NCI-H774 (cell line): Measurements from ENCODE around the gene AP1G2.
A peak's percentile ranks its signal among the peaks of the same experiment; 100 is the strongest.

Source experiments
- DNase-seq: peaks from one replicate; lab custom pipeline; 2025; lab: John Stamatoyannopoulos, UW

The AP1G2 gene

DNA sequence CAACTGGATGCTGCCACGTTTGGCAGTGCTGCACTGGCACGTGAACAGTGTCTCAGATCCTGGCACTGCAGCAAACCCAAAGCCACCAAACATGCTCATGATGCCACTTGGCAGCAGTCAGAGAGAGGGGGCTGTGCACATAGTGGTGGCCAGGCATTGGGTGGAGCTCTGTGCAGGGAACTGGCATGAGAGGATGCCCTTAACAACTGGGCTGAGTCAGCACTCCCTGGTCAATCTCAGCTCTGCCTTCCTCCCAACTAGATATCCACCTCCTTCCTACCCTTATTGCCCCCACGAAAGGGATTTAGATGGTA is 53.0 kb downstream of the AP1G2 start:
- DNase-seq, result no peak

DNA sequence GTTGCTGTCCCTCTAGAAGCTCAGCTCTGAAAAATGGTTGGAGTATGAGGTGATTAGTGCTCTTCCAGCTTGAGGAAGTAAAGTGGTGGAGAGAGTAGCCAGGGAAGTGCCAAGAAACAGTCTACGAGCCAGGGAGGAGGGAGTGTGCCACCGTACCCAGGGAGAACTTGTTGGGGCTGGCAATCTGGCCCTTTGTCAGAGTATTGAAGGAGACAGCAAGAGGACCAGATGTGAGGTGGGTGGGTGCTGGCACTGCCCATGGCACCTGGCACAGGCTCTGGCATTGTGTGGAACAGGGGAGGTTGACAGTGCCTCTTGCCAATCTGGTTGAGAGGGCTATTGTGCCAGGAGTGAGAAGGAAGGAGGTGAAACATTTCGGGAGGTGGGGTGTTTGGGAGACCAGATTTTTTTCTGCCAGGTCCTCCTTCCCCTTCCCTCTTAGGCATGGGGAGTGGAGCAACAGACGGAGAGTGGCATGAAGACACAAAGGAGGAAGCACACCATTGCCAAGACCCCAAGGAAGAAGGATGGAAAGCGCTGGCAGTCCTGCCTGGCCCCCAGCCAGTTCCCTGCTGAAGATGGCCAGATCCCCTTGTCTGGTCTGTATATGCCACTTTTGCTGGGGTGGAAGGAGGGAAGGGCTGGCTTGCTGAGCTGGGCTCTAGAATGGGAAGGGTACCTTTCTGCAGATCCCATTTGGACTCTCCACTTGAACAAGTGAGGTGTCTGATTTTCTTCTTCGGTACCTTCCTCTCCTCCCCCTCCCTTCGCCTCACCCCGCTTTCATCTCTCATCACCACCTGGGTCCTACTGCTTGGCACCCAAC is 53.6 kb downstream of the AP1G2 start:
- no peak for DNase-seq

DNA sequence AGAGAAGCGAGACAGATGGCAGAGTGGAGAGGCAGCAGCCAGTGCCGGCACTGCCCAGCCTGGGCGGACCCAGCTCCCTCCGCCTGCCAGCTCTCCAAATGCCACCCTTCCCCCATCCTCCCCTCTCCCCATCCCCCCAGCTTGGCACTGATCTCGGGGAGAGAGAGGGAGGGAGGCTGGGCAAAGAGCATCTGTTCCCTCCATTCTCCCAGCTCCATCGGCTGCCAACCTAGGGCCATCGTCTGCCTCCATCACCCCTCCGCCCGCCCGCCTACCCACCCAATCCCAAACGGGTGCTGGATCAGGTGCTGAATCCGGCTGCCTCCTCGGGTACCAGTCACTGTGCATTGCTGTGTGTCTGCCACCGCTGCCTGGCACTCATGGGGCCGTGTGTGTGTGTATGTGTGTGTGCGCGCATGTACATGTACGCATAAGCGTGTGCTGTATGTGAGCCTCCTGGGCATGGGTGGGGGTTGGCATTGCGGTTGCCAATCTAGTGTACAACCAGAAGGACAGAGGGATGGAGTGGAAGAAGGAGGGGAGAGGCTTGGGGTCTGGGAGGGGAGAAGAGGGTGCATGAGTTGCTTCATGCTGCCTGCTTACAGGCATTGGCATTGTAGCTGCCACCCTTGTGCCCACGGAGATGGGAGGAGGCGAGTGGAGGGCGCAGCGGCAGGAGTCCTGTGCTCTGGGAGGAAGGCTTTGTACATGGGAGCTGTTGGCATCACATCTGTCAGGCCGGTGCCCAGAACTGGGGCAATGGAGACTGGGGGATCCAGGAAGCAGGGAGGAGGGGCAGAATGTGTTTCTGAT is 54.4 kb downstream of the AP1G2 start:
- peak; percentile 57 for DNase-seq

DNA sequence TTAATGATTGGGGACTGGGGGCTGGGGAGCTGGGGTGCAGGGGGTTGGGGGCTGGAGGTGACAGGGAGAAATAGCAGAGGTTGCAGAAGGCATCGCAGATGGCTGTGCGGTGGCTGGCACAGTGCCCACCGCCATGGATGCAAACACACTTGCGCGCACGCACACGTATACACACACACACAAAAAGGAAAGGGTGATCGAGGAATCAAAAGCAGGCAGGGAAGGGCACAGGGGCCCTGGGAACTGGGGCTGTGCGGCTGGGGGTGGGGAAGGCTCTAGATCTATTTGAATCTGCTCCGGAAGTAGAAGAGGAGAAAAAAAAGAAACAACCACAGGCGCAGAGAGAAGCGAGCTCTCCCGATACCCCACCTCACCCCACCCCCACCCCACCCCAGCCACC is 55.4 kb downstream of the AP1G2 start:
- peak; percentile 51 for DNase-seq
